Heart right ventricle (tissue), 16 donors: ENCODE results near the gene COPRS. TPM values are rescaled to one million over a fixed set of nuclear protein-coding genes. Genes with fewer than 3 reads are reported as not detected.

ENCODE experiments used
- ATAC-seq, 8 donors: fragments of 200-7000 bp; cut with Tn5 transposase; one replicate each; pipeline ENCODE4 v1.9.1; 2020; ENCODE audit warnings: mild to moderate bottlenecking in 8 of 8, moderate library complexity in 8 of 8, moderate number of reproducible peaks in 1 of 8
- DNase-seq, 2 donors: peaks; one replicate each; pipeline ENCODE4 v3.0.0-alpha.2; 2020
- H3K27ac ChIP-seq, 10 donors: fragments of 200-600 bp; sonication (generic) in 2 of 10; one replicate each; pipeline versions ENCODE4 v1.5.0 to v1.8.0; 2020 to 2022; ENCODE audit warnings: mild to moderate bottlenecking in 3 of 10
- H3K27me3 ChIP-seq, 7 donors: fragments of 200-600 bp; one replicate each; pipeline ENCODE4 v1.8.0; 2021 to 2022; ENCODE audit warnings: mild to moderate bottlenecking in 2 of 7
- H3K36me3 ChIP-seq, 9 donors: fragments of 200-600 bp; sonication (generic) in 1 of 9; one replicate each; pipeline versions ENCODE4 v1.5.0 to v1.8.0; 2020 to 2022; ENCODE audit warnings: mild to moderate bottlenecking in 2 of 9
- H3K4me1 ChIP-seq, 9 donors: fragments of 200-600 bp; sonication (generic) in 1 of 9; one replicate each; pipeline versions ENCODE4 v1.5.0 to v1.8.0; 2020 to 2022; ENCODE audit warnings: mild to moderate bottlenecking in 4 of 9
- H3K4me3 ChIP-seq, 10 donors: fragments of 200-600 bp; sonication (generic) in 2 of 10; one replicate each; pipeline versions ENCODE4 v1.5.0 to v1.8.0; 2020 to 2022; ENCODE audit warnings: mild to moderate bottlenecking in 7 of 10, moderate library complexity in 2 of 10
- H3K9me3 ChIP-seq, 11 donors: fragments of 200-600 bp in 10 of 11; sonication (generic) in 2 of 11; one replicate each; pipeline versions ENCODE4 v1.5.0 to v1.8.0; 2013 to 2022; ENCODE audit warnings: mild to moderate bottlenecking in 2 of 11, control low read depth in 1 of 11, moderate library complexity in 1 of 11
- WGBS, 2 donors: extraction: QIAGEN DNeasy Blood & Tissue Kit; methylation state at CpG; one replicate each; pipeline ENCODE4 v1.1.7; 2013; ENCODE audit warnings: inconsistent platforms in 1 of 2; 5-methylcytosine and 5-hydroxymethylcytosine counted together
- intact Hi-C, 10 donors: fragments of 100-400 bp; cut with DNase I; formaldehyde crosslinking; loops; one replicate each; pipeline versions ENCODE4 v1.11.1 to v1.14.2; 2022
- polyA plus RNA-seq, 2 donors: library from polyadenylated mRNA; stranded (reverse); fragments of 200-250 nt; gene quantifications; one replicate each; pipeline ENCODE4 v1.2.3, GENCODE V29; 2013
- total RNA-seq, 10 donors: library from RNA; stranded (reverse); fragmentation: NEBNext Ultra II Directional in 3 of 10; extraction: Animal tissue kit (Norgen Biotek cat#: 25700) in 3 of 10; gene quantifications; one replicate each; pipeline versions ENCODE4 v1.2.1 to v1.2.4, GENCODE V29; 2021 to 2023
- TF ChIP-seq, protein P1 (sequence below), 9 donors: fragments of 200-600 bp; sonication (generic) in 2 of 9; IDR thresholded peaks; one replicate each; pipeline versions ENCODE4 v1.5.0 to v1.8.0; 2021 to 2022; ENCODE audit warnings: antibody characterized with exemption in 9 of 9, mild to moderate bottlenecking in 5 of 9, moderate library complexity in 1 of 9
- donor health status: Arrhythmogenic right ventricular cardiomyopathy.
- donor health status: ischemic (EF 13 %, LVEDD 7.1; RV severe dilation, severe dysfunction).
- donor health status: healthy with polysubstance abuse.
- donor health status: DM: no; HTN: yes; CAD: no.
- donor health status: DM: no; HTN: no; CAD: no.
- donor health status: ischemic (EF 25% LVEDD 6.9; RV normal size, moderate dysfunction).
- donor health status: ischemic (EF 25% LVEDD 5.7; RV mildly dilated, moderate dysfunction).
- donor health status: healthy.
- donor health status: DM: yes; HTN: yes; CAD: no.
- donor health status: Ischemic cardiomyopathy.
- donor health status: ischemic (EF 35%, LVEDD 5.7; RV mildly dilated, moderate dysfunction).
- donor health status: nonischemic (EF 11% LVEDD 7.7; RV severe dilation, severe dysfunction).
- donor health status: DM: yes; HTN: yes; CAD: no.
- donor health status: PGD.
- donor health status: ischemic (EF 29% LVEDD 5.4; RV normal size, mild dysfunction).
- donor health status: nonischemic (EF 23%, LVEDD 6.1; RV moderate dilation, normal function).

Gene COPRS
- total and polyA plus RNA-seq, 12 donors: 41.3 to 87.5 (median 48.0) TPM

DNA sequence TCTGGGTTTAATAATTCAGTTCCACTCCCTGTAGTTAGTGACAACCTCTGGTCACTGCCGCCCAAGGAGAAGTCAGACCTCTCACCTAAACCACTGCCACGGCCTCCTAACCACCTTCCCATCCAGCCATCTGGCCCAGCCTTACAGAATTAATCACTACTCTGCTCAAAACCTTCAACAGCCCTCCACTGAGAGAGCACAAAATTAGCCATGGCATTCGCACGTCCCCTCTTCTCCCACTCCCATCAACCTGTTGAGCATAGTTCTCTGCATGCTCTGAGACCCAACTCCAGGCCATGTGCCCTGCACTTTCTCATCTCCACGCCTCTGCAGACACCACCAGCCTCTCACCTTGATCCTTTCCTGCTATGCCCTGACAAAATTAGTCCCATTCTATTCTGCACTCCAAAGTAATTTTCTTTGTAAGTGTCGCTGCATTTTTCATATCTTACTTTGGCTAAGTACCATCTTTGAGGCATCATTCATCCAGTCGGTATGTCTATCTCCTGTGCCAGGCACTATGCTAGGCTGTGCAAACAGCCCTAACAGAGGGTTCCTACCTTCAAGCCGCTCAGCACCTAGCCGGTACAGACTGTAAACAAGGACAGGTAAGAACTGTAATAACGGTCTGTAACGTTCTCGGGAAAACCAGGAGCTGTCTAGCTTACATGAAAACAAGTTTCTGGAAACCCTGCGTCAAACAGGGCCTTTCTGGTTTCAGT is 963 bp downstream of the COPRS start:
- TF ChIP-seq, protein P1, sequence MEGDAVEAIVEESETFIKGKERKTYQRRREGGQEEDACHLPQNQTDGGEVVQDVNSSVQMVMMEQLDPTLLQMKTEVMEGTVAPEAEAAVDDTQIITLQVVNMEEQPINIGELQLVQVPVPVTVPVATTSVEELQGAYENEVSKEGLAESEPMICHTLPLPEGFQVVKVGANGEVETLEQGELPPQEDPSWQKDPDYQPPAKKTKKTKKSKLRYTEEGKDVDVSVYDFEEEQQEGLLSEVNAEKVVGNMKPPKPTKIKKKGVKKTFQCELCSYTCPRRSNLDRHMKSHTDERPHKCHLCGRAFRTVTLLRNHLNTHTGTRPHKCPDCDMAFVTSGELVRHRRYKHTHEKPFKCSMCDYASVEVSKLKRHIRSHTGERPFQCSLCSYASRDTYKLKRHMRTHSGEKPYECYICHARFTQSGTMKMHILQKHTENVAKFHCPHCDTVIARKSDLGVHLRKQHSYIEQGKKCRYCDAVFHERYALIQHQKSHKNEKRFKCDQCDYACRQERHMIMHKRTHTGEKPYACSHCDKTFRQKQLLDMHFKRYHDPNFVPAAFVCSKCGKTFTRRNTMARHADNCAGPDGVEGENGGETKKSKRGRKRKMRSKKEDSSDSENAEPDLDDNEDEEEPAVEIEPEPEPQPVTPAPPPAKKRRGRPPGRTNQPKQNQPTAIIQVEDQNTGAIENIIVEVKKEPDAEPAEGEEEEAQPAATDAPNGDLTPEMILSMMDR (IDR thresholded peaks at IDR 0.05): no peak
- Histone ChIP-seq H3K4me3 (peak overlapping the region; percentile 5 to 77 (median 67)), H3K27me3 (no peaks in the 10 kb centered on the region), H3K9me3 (no peaks in the 10 kb centered on the region), H3K4me1 (peaks cover 5 to 26% (median 17%) of the 10 kb centered on the region in 9 donors), H3K27ac (peak overlapping the region in 9 of 10 donors; percentile 76 to 95 (median 81)), H3K36me3 (peaks cover 0 to 56% (median 6%) of the 10 kb centered on the region in 9 donors)
- ATAC-seq (peak in 7 of 8 donors; percentile 5 to 46 (median 30)), DNase-seq (no peak)
- intact Hi-C loops: loop anchor here in 2 of 10 donors (2.0 to 5.0 kb wide), 2 partner anchors 43 to 421 kb away; partner anchors contain the start of gene UTP6 (in 1 of the 2)
- WGBS, 2 donors: 28 to 30% methylated on average over 13 of the region's 13 CpGs

DNA sequence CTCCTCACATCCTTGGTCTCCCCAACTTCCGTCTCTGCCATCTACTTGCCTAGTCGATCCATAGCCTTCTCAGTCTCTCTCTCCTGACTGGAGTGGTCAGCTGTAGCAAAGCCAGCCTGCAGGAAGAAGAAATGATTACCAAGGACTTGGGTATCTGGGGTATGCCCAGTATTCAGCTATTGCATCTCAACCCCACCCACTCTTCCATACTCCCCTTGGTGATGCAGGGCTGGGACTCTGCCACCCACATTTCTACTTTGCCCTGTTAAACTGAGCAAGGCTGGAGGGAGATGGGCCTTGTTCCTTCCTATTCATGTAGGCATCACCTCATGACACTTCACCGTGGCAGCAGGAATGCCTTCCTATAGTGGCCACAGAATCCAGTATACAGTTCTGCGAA is 2.3 kb downstream of the COPRS start:
- Histone ChIP-seq H3K27me3 (no peaks in the 10 kb centered on the region), H3K4me3 (no peak overlapping the region), H3K27ac (no peak overlapping the region), H3K9me3 (no peaks in the 10 kb centered on the region), H3K4me1 (peaks cover 5 to 26% (median 17%) of the 10 kb centered on the region in 9 donors), H3K36me3 (peaks cover 0 to 55% (median 13%) of the 10 kb centered on the region in 9 donors)
- TF ChIP-seq, protein P1 (IDR thresholded peaks at IDR 0.05): no peak
- ATAC-seq (no peak), DNase-seq (no peak)
- intact Hi-C loops: loop anchor here in 1 of 10 donors (5.0 kb wide), 1 partner anchor 419 kb away; no protein-coding TSS in a partner anchor
- WGBS, 2 donors: 92 to 95% methylated on average over 4 of the region's 4 CpGs

DNA sequence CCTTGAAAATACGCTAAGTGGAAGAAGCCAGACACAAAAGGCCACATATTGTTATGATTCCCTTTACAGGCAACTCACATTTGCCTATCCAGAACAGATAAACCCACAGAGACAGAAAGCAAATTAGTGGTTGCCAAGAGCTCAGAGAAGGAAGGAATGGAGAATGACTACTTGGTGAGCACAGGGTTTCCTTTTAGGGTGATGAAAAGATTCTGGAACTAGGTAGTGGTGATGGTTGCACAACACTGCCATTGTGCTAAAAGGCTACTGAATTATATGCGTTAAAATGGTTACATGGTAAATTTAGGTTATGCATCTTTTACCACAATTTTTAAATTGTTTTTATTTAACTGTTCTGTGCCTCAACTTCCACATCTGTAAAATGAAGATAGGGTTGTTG is 4.4 kb downstream of the COPRS start:
- H3K36me3 ChIP-seq: peaks cover 0 to 51% (median 9%) of the 10 kb centered on the region in 9 donors
- H3K4me1 ChIP-seq: peaks cover 5 to 25% (median 15%) of the 10 kb centered on the region in 9 donors
- 95 to 100% methylated on average over 2 of the region's 2 CpGs for WGBS, 2 donors
- H3K4me3 ChIP-seq: no peak overlapping the region
- no peaks in the 10 kb centered on the region for H3K27me3 ChIP-seq
- H3K27ac ChIP-seq: no peak overlapping the region
- DNase-seq (no peak), ATAC-seq (no peak)
- intact Hi-C loops: loop anchor here in 1 of 10 donors (5.0 kb wide), 1 partner anchor 417 kb away; no protein-coding TSS in a partner anchor
- H3K9me3 ChIP-seq: no peaks in the 10 kb centered on the region
- TF ChIP-seq, protein P1 (IDR thresholded peaks at IDR 0.05): no peak

DNA sequence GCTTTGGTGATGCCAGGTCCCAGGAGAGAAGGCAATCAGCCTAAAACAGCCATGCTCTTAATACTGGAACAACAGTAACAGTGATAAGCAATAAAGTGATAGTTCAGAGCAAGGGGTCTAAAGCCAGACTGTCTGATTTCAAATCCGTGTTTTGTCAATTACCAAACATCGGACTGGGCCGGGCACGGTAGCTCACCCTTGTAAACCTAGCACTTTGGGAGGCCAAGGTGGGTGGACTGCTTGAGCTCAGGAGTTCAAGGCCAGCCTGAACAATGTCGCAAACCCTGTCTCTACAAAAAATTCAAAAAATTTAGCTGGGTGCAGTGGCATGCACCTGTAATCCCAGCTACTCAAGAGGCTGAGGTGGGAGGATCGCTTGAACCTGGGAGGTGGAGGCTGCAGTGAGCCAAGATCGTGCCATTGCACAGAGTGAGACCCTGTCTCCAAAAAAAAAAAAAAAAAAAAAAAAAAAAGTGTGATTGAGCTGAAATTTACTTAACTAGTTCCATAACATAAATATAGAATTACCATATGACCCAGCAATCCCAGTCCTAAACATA is 5.1 kb downstream of the COPRS start:
- ATAC-seq (no peak), DNase-seq (no peak)
- no peak overlapping the region for H3K4me3 ChIP-seq
- peaks cover 0 to 51% (median 9%) of the 10 kb centered on the region in 9 donors for H3K36me3 ChIP-seq
- no peaks in the 10 kb centered on the region for H3K9me3 ChIP-seq
- H3K27ac ChIP-seq: no peak overlapping the region
- H3K4me1 ChIP-seq: peaks cover 5 to 21% (median 11%) of the 10 kb centered on the region in 9 donors
- no peaks in the 10 kb centered on the region for H3K27me3 ChIP-seq
- WGBS, 2 donors: 87 to 90% methylated on average over 7 of the region's 7 CpGs
- TF ChIP-seq, protein P1 (IDR thresholded peaks at IDR 0.05): no peak
- intact Hi-C loops: no loop called here
